ENCODE data around the gene NAGLU. TPM values are rescaled to one million over a fixed set of nuclear protein-coding genes. Genes with fewer than 3 reads are reported as not detected.

NAGLU gene
- polyA plus RNA-seq, 1 donor (not counting 4 experiments of a cell fraction or from before 2014, with no cell fraction given) = 6.9 TPM

DNA sequence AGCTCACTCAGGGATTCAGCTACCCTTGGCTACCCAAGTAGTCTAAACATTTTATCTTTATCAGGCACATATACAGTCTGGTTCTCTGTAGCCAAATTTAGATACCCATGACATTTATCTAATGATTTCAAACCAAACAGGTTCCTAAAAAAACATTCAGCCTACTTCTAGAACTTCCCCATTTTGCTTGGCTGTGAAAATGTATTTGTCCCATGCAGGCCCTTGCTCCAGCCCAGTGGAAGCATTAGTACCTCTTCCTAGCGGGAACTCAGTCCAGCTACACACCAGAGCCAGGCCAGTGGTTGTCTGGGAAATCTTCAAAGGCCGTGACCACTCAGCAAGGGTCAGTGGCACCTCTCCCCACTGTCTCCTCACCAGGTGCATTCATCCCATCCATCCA is 26.2 kb upstream of the NAGLU start:
- H4K20me1 ChIP-seq (ENCODE audit: control insufficient read depth, extremely low read depth, insufficient read depth, low read length) = no peaks in the 10 kb centered on the region

DNA sequence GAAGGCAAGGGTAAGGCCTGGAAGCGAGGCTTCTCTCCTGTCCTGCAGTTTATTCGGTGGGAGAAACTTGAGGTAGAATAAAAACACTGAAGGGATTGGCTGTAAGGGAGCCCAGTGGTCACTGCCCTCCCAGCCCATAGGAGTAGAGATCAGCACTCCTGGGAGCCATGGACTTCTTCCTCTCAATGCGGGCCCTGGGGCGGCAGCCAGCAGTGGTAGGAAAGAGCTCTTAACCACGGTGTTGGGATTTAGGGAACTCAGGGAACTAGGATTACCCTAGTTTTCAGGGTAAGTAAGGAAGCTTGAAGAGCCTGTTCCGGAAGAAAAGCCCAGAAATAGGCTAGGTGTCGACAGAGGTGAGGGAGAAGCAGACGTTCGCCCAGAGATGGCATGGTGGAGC is 23.8 kb upstream of the NAGLU start:
- no peak for TF ChIP-seq EZH2 (IDR thresholded peaks at IDR 0.05; ENCODE audit: low read length)
- TF ChIP-seq, protein P1, sequence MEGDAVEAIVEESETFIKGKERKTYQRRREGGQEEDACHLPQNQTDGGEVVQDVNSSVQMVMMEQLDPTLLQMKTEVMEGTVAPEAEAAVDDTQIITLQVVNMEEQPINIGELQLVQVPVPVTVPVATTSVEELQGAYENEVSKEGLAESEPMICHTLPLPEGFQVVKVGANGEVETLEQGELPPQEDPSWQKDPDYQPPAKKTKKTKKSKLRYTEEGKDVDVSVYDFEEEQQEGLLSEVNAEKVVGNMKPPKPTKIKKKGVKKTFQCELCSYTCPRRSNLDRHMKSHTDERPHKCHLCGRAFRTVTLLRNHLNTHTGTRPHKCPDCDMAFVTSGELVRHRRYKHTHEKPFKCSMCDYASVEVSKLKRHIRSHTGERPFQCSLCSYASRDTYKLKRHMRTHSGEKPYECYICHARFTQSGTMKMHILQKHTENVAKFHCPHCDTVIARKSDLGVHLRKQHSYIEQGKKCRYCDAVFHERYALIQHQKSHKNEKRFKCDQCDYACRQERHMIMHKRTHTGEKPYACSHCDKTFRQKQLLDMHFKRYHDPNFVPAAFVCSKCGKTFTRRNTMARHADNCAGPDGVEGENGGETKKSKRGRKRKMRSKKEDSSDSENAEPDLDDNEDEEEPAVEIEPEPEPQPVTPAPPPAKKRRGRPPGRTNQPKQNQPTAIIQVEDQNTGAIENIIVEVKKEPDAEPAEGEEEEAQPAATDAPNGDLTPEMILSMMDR (optimal IDR thresholded peaks at IDR 0.05 in 1 of 3, IDR thresholded peaks at IDR 0.05 in 1 of 3, conservative IDR thresholded peaks at IDR 0.05 in 1 of 3; ENCODE audit: extremely low read depth in 1 of 3, insufficient read depth in 2 of 3, low read length in 3 of 3) = no peak
- Histone ChIP-seq H3K4me2 (ENCODE audit: control insufficient read depth, extremely low read depth, insufficient read depth, low read depth, low read length) (no peak overlapping the region), H3K9ac (ENCODE audit: control insufficient read depth, extremely low read depth, insufficient read depth, low read length) (no peak overlapping the region), H3K79me2 (ENCODE audit: control insufficient read depth, insufficient read depth, low read length) (no peaks in the 10 kb centered on the region), H3K27ac (ENCODE audit: control insufficient read depth, insufficient read depth, low read length) (no peak overlapping the region), H3K36me3 (ENCODE audit: control insufficient read depth in 2 of 2, extremely low read depth in 1 of 2, insufficient read depth in 2 of 2, low read length in 2 of 2) (peaks cover 26 to 34% of the 10 kb centered on the region in 2 experiments), H3K4me3 (ENCODE audit: control insufficient read depth in 2 of 3, extremely low read depth in 1 of 3, insufficient read depth in 2 of 3, low read depth in 1 of 3, low read length in 3 of 3) (no peak overlapping the region), H3K9me1 (ENCODE audit: control insufficient read depth, extremely low read depth, insufficient read depth, low read length) (no peaks in the 10 kb centered on the region), H3K27me3 (ENCODE audit: control insufficient read depth, extremely low read depth, insufficient read depth, low read length) (no peaks in the 10 kb centered on the region), H3K4me1 (ENCODE audit: control insufficient read depth, extremely low read depth, insufficient read depth, low read length) (peaks cover under 1% of the 10 kb centered on the region), H3K9me3 (ENCODE audit: control insufficient read depth, low read depth, low read length) (no peaks in the 10 kb centered on the region), H2AFZ (ENCODE audit: control insufficient read depth, low read length) (no peak overlapping the region), H4K20me1 (ENCODE audit: control insufficient read depth, extremely low read depth, insufficient read depth, low read length) (no peaks in the 10 kb centered on the region)
- dilution Hi-C loops (cut with MboI; ENCODE audit: extremely low pct_ligation_motif_present, low sequenced_read_pairs) = loop anchor here (25.0 kb wide), 1 partner anchor 200 kb away; no protein-coding TSS in a partner anchor
- DNase-seq (ENCODE audit: low read depth, low spot score) (no peak), FAIRE-seq (no peak)

More for the DNA sequence above, 26.2 kb upstream of the NAGLU start:
- Histone ChIP-seq H3K36me3 (ENCODE audit: control insufficient read depth in 2 of 2, extremely low read depth in 1 of 2, insufficient read depth in 2 of 2, low read length in 2 of 2) (peaks cover 28 to 36% of the 10 kb centered on the region in 2 experiments), H3K4me2 (ENCODE audit: control insufficient read depth, extremely low read depth, insufficient read depth, low read depth, low read length) (no peak overlapping the region), H3K9me1 (ENCODE audit: control insufficient read depth, extremely low read depth, insufficient read depth, low read length) (no peaks in the 10 kb centered on the region), H3K4me3 (ENCODE audit: control insufficient read depth in 2 of 3, extremely low read depth in 1 of 3, insufficient read depth in 2 of 3, low read depth in 1 of 3, low read length in 3 of 3) (no peak overlapping the region), H3K27ac (ENCODE audit: control insufficient read depth, insufficient read depth, low read length) (no peak overlapping the region), H3K4me1 (ENCODE audit: control insufficient read depth, extremely low read depth, insufficient read depth, low read length) (no peaks in the 10 kb centered on the region), H3K27me3 (ENCODE audit: control insufficient read depth, extremely low read depth, insufficient read depth, low read length) (no peaks in the 10 kb centered on the region), H2AFZ (ENCODE audit: control insufficient read depth, low read length) (no peak overlapping the region), H3K9ac (ENCODE audit: control insufficient read depth, extremely low read depth, insufficient read depth, low read length) (no peak overlapping the region), H3K79me2 (ENCODE audit: control insufficient read depth, insufficient read depth, low read length) (no peaks in the 10 kb centered on the region), H3K9me3 (ENCODE audit: control insufficient read depth, low read depth, low read length) (no peaks in the 10 kb centered on the region)
- dilution Hi-C loops (cut with MboI; ENCODE audit: extremely low pct_ligation_motif_present, low sequenced_read_pairs) = loop anchor here (25.0 kb wide), 1 partner anchor 198 kb away; no protein-coding TSS in a partner anchor
- DNase-seq (ENCODE audit: low read depth, low spot score) (no peak), FAIRE-seq (no peak)
- no peak for TF ChIP-seq EZH2 (IDR thresholded peaks at IDR 0.05; ENCODE audit: low read length)
- TF ChIP-seq, protein P1 (optimal IDR thresholded peaks at IDR 0.05 in 1 of 3, IDR thresholded peaks at IDR 0.05 in 1 of 3, conservative IDR thresholded peaks at IDR 0.05 in 1 of 3; ENCODE audit: extremely low read depth in 1 of 3, insufficient read depth in 2 of 3, low read length in 3 of 3) = no peak

Measured in keratinocyte (primary cell).